NCI-H146 (cell line): ENCODE results near the gene PEBP1.

Source experiments
- DNase-seq: peaks from one replicate; lab custom pipeline; 2025; lab: John Stamatoyannopoulos, UW

The PEBP1 gene

DNA sequence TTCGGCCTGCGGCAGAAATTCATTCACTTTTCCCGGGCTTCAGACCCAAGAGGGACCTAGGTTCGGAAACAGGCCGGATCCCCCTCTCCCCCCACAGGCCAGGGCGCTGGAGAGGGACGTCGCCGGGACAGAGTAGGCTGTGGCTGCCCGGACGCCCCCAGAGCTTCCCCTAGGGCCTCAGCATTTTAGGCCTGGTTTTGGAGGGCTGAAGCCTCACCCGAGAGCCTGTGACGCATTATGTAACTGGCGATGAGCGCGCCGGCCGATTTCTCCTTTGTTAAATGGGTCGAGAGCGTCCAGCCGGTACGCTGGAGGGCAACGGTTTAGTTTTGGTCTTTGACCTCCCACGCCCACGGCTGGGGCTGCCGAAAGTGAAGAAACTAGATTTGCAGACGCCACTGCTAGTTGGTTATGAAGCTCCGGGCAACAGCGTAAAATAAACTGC, 657 bp downstream of the PEBP1 start:
- DNase-seq: peak; percentile 18

- no peak for DNase-seq
Observed at GRCh38 chr12:118137148-118137678, 1.3 kb downstream of the PEBP1 start.

GRCh38 chr12:118140825-118141224, 4.9 kb downstream of the PEBP1 start:
- DNase-seq: no peak

- no peak for DNase-seq
Observed at GRCh38 chr12:118144499-118144898, 8.6 kb downstream of the PEBP1 start.

GRCh38 chr12:118145113-118145797, 9.3 kb downstream of the PEBP1 start:
- DNase-seq: no peak

DNA sequence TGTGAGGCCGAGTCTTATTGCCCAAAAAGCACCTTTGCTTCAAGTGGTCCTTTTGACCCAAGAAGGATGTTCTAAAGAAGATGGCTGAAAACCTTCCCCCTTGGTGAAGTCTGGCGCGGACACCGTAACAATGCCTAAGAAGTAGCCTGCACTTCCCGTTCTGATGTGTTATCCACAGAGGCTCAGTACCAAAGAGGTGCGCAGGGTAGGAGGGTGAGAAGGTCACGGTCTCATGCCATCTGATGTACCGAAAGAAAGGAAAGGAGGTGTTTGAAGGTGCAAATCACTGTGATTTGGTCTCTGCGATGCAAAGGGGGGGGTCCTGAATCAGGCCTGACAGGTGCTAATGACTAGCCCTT, 9.9 kb downstream of the PEBP1 start:
- no peak for DNase-seq

- DNase-seq: no peak
Observed at GRCh38 chr12:118148287-118148686, 12.4 kb downstream of the PEBP1 start.

GRCh38 chr12:118150625-118151024, 14.7 kb downstream of the PEBP1 start:
- no peak for DNase-seq

GRCh38 chr12:118151755-118152154, 15.8 kb downstream of the PEBP1 start:
- DNase-seq: no peak

GRCh38 chr12:118160536-118160935, 24.6 kb downstream of the PEBP1 start:
- DNase-seq: no peak

- DNase-seq: peak; percentile 3
Observed at GRCh38 chr12:118164798-118165486, 29.0 kb downstream of the PEBP1 start.

- DNase-seq: no peak
Observed at GRCh38 chr12:118166946-118167345, 31.0 kb downstream of the PEBP1 start.

GRCh38 chr12:118175823-118176447, 40.0 kb downstream of the PEBP1 start:
- no peak for DNase-seq

GRCh38 chr12:118183155-118183554, 47.2 kb downstream of the PEBP1 start:
- DNase-seq: no peak

GRCh38 chr12:118183711-118184110, 47.8 kb downstream of the PEBP1 start:
- no peak for DNase-seq

- no peak for DNase-seq
Observed at GRCh38 chr12:118185602-118186397, 49.9 kb downstream of the PEBP1 start.

DNA sequence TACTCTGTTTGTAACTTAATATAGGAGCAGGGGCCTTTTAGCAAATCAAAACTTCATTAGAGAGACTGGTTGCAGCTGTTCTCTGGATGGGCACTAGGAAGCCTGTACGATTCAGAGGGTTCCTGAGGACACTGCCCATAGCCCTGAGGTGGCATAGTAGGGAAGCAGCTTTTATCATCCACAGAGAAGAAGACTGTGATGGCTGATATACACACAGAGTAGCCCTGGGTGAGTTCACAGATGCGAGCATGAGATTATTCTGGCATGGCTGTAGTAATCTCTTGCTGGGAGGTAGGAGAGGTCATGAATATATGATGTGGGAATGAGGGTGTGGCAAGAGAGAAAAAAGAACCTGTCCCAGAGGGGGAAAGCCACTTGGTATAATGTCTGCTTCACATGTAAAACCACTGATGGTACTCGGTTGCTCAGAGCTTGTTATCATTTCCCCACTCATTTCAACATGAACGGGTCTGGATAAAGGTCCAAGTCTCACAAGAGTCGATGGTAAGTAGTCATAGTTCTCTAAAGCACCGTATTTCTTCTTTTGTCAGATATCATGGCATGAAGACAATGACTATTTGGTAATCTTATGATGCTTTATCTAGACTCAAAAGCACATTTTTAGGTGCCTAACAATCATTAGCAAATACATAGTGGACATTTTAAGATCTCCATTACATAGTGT, 52.0 kb downstream of the PEBP1 start:
- DNase-seq: no peak

DNA sequence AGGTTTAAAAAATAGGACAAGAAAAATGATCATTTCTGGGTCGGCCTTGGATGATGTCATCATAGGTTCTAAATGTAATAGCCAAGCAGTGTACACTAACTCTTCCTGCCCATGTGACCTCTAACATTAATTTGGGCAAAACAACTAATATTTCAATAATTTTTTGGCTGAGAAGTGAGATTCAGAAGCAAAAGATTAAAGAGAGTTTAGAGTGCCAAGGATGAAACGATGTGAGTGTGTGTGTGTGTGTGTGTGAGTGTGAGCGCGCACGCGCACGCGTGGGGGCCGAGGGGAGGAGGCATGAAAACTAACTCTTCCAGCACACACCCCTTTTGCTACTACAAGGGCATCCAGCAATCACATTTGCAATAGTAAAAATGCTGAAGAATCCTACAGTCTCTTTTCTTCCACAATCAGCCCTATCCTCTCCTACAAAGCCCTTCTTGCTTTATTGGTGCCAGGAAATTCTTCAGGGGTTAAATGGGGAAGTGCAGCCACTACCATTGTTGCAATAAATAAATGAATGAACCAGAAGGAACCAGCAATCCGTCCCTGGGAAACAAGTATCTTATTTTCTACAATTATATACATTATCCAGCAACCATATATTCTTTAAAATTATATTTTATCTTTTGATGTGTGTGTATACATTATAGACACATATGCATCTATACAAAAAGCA, 52.9 kb downstream of the PEBP1 start:
- DNase-seq: peak; percentile 47

- DNase-seq: peak; percentile 75
Observed at GRCh38 chr12:118189741-118190191, 53.8 kb downstream of the PEBP1 start.

DNA sequence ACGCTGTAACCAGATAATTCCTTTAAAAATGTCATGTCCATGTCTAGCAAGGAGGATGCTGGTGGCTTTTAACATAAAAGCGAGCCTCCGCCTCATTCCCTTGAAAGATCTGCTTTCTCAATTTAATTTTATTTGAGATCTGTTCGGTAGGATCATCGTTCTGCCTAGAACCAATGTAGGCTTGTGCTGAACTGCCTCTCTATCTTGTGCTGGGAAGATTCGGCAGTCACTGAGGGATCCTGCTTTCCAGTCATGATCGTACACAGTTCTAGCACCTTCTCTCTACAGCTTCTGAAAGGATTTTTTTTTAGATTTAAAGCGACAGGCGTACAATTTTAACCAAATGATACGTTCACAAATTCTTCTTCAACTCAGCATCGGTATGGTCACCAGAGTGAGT, 54.3 kb downstream of the PEBP1 start:
- peak; percentile 50 for DNase-seq

GRCh38 chr12:118193477-118193876, 57.6 kb downstream of the PEBP1 start:
- DNase-seq: no peak
